MM.1S (cell line): ENCODE results near the gene EREG.

Experiments
- DNase-seq: peaks from one replicate; pipeline ENCODE4 v3.0.0-alpha.2; 2015
- H2AFZ ChIP-seq: fragments of 300-600 bp; sonication (generic); 2 replicates; pipeline ENCODE4 v1.6.0; 2016; ENCODE audit warnings: antibody characterized with exemption, low read length
- H3F3A ChIP-seq: fragments of 300-600 bp; sonication (generic); 2 replicates; pipeline ENCODE4 v1.6.1; 2016; ENCODE audit warnings: mild to moderate bottlenecking, antibody characterized with exemption, low read length, moderate library complexity, mixed read lengths; ENCODE audit not compliant: insufficient read depth
- H3K27ac ChIP-seq: fragments of 300-600 bp; sonication (generic); 2 replicates; pipeline ENCODE4 v1.5.1; 2016; ENCODE audit warnings: mild to moderate bottlenecking, low read length
- H3K27me3 ChIP-seq: fragments of 300-600 bp; sonication (generic); replicated peaks from 2 replicates; pipeline ENCODE4 v1.6.0; 2016; ENCODE audit warnings: low read length; ENCODE audit not compliant: insufficient read depth
- H3K36me3 ChIP-seq: fragments of 300-600 bp; sonication (generic); replicated peaks from 2 replicates; pipeline ENCODE4 v1.6.1; 2016; ENCODE audit warnings: mild to moderate bottlenecking, low read length, mixed read lengths; ENCODE audit not compliant: insufficient read depth
- H3K4me1 ChIP-seq: fragments of 300-600 bp; sonication (generic); 2 replicates; pipeline ENCODE4 v1.6.1; 2016; ENCODE audit warnings: low read length, mixed read lengths
- H3K4me2 ChIP-seq: fragments of 300-600 bp; sonication (generic); 2 replicates; pipeline ENCODE4 v1.6.0; 2016; ENCODE audit warnings: low read depth, low read length
- H3K4me3 ChIP-seq: fragments of 300-600 bp; sonication (generic); 2 replicates; pipeline ENCODE4 v1.5.1; 2016; ENCODE audit warnings: low read length, mixed read lengths
- H3K79me2 ChIP-seq: fragments of 300-600 bp; sonication (generic); 2 replicates; pipeline ENCODE4 v1.6.1; 2016; ENCODE audit warnings: mixed run types, low read length, mixed read lengths
- H3K9ac ChIP-seq: fragments of 300-600 bp; sonication (generic); 2 replicates; pipeline ENCODE4 v1.6.1; 2016; ENCODE audit warnings: low read length, mixed read lengths
- H3K9me2 ChIP-seq: fragments of 300-600 bp; sonication (generic); replicated peaks from 2 replicates; pipeline ENCODE4 v1.6.1; 2016; ENCODE audit warnings: mild to moderate bottlenecking, low read length, mixed read lengths; ENCODE audit not compliant: insufficient read depth
- H3K9me3 ChIP-seq: fragments of 300-600 bp; sonication (generic); replicated peaks from 2 replicates; pipeline ENCODE4 v1.6.1; 2016; ENCODE audit warnings: mild to moderate bottlenecking, low read length, mixed read lengths; ENCODE audit not compliant: insufficient read depth
- H4K20me1 ChIP-seq: fragments of 300-600 bp; sonication (generic); 2 replicates; pipeline ENCODE4 v1.6.1; 2016; ENCODE audit warnings: mild to moderate bottlenecking, low read length, moderate library complexity, mixed read lengths; ENCODE audit not compliant: insufficient read depth
- EZH2 ChIP-seq: fragments of 300-600 bp; sonication (generic); optimal IDR thresholded peaks from 2 replicates; pipeline ENCODE3; 2017; ENCODE audit warnings: low read depth, mild to moderate bottlenecking, antibody characterized with exemption, low read length, mixed read lengths
- EZH2phosphoT487 ChIP-seq: fragments of 300-600 bp; sonication (generic); IDR thresholded peaks from 2 replicates; pipeline ENCODE4 v1.6.1; 2018; ENCODE audit warnings: antibody characterized with exemption, low read length
- TF ChIP-seq, protein P1 (sequence below): fragments of 300-600 bp; sonication (generic); IDR thresholded peaks from 2 replicates; pipeline ENCODE4 v1.5.1; 2016; ENCODE audit warnings: antibody characterized with exemption, low read length, mixed read lengths

EREG gene

DNA sequence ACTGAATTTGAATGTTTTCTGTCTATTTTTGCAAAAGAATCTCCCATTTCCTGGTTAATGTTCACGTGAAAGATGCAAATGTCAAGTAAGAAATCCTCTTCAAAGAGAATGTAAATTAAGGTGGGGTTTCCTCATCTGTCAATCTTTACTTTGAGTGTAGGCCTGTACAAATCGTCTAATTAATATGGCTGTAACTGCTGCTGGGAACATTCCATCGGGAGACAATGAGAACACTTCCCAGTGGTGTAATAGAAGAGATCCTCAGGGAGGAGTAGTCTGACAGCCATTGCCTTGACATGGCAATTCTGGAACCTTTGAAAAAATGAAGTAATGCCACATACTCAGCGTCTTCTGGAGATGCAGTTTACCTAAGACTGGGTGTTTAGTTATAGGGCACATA is 3.7 kb downstream of the EREG start:
- no peaks in the 10 kb centered on the region for H4K20me1 ChIP-seq
- H3K79me2 ChIP-seq, result no peaks in the 10 kb centered on the region
- H3K36me3 ChIP-seq, result no peaks in the 10 kb centered on the region
- no peaks in the 10 kb centered on the region for H3K9me2 ChIP-seq
- H3K27me3 ChIP-seq, result no peaks in the 10 kb centered on the region
- no peak for DNase-seq
- H3K4me2 ChIP-seq, result no peak overlapping the region
- H2AFZ ChIP-seq, result no peak overlapping the region
- H3F3A ChIP-seq, result peaks cover 6% of the 10 kb centered on the region; the same call in 1 of the 2 replicates
- peaks cover 23% of the 10 kb centered on the region for H3K4me1 ChIP-seq
- TF ChIP-seq, protein P1, sequence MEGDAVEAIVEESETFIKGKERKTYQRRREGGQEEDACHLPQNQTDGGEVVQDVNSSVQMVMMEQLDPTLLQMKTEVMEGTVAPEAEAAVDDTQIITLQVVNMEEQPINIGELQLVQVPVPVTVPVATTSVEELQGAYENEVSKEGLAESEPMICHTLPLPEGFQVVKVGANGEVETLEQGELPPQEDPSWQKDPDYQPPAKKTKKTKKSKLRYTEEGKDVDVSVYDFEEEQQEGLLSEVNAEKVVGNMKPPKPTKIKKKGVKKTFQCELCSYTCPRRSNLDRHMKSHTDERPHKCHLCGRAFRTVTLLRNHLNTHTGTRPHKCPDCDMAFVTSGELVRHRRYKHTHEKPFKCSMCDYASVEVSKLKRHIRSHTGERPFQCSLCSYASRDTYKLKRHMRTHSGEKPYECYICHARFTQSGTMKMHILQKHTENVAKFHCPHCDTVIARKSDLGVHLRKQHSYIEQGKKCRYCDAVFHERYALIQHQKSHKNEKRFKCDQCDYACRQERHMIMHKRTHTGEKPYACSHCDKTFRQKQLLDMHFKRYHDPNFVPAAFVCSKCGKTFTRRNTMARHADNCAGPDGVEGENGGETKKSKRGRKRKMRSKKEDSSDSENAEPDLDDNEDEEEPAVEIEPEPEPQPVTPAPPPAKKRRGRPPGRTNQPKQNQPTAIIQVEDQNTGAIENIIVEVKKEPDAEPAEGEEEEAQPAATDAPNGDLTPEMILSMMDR, result no peak
- H3K9ac ChIP-seq, result no peak overlapping the region
- no peak overlapping the region for H3K27ac ChIP-seq
- no peak overlapping the region for H3K4me3 ChIP-seq
- no peaks in the 10 kb centered on the region for H3K9me3 ChIP-seq

DNA sequence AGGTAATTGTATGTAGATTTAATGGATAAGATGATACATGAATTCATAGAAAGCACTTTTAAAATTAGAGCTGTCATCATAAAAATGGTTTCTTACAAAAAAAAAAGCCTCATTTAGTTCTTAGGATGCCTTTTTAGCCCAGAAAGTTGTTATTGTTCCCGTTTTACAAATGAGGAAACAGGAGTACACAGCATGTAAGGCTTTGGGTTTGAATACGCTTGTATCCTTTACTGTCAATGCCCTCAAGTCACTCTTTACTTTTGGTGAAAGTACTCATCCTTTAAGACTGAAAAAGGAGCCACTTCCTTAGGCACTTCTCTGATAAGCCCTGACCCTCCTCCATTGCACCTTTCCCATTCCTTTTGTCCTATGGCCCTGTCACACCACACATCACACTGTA is 4.9 kb downstream of the EREG start:
- Histone ChIP-seq H3K4me3 (no peak overlapping the region), H3K9ac (no peak overlapping the region), H3K4me2 (no peak overlapping the region), H4K20me1 (no peaks in the 10 kb centered on the region), H3K9me2 (no peaks in the 10 kb centered on the region), H3K9me3 (no peaks in the 10 kb centered on the region), H3F3A (peaks cover 6% of the 10 kb centered on the region; the same call in 1 of the 2 replicates), H3K79me2 (no peaks in the 10 kb centered on the region), H3K36me3 (no peaks in the 10 kb centered on the region), H3K27ac (no peak overlapping the region), H3K4me1 (peaks cover 23% of the 10 kb centered on the region), H2AFZ (no peak overlapping the region), H3K27me3 (no peaks in the 10 kb centered on the region)
- no peak for DNase-seq
- TF ChIP-seq, protein P1, result no peak
- TF ChIP-seq EZH2 (no peak), EZH2phosphoT487 (no peak)

DNA sequence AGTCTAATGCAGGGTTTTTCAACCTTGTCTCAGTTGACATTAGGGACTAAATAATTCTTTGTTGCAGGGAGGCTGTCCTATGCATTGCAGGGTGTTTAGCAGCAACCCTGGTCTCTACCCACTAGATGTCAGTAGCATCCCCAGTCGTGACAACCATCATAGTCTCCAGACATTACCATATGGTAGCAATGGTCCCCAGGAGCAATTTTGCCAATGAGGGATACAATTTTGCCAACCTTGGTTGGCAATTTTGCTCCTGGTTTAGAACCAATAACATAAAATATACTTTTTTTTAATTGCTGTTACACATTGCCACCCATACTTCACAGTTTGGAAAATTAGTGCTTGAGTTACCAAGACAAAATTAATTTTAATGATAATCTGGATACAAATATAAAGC is 6.0 kb downstream of the EREG start:
- Histone ChIP-seq H3K4me2 (no peak overlapping the region), H3F3A (peaks cover 6% of the 10 kb centered on the region; the same call in 1 of the 2 replicates), H3K4me3 (no peak overlapping the region), H3K36me3 (no peaks in the 10 kb centered on the region), H4K20me1 (no peaks in the 10 kb centered on the region), H3K79me2 (no peaks in the 10 kb centered on the region), H3K9ac (no peak overlapping the region), H3K27ac (no peak overlapping the region), H3K9me3 (no peaks in the 10 kb centered on the region), H3K9me2 (no peaks in the 10 kb centered on the region), H3K4me1 (peaks cover 20% of the 10 kb centered on the region), H3K27me3 (no peaks in the 10 kb centered on the region), H2AFZ (no peak overlapping the region)
- no peak for TF ChIP-seq EZH2
- TF ChIP-seq, protein P1, result peak; percentile 81
- no peak for TF ChIP-seq EZH2phosphoT487
- DNase-seq, result peak; percentile 61

DNA sequence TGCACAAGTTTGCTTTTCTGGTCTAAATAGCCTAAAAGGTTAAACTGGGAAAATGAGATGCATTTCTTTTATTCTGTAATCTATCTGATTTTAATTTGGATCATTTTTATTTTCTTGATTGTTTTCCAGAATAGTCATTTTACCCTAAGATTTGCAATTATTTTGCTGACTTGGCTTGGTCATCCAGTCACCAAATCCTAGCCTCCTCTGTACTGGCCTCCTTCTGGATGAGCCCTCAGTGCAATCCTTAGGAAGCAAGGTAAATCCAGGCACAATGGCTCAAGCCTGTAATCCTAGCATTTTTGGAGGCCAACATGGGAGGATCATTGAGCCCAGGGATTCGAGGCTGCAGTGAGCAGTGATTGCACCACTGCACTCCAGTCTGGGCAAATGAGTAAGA is 9.2 kb downstream of the EREG start:
- H3K9ac ChIP-seq, result no peak overlapping the region
- no peaks in the 10 kb centered on the region for H3K36me3 ChIP-seq
- H3K9me2 ChIP-seq, result no peaks in the 10 kb centered on the region
- H3K4me1 ChIP-seq, result no peaks in the 10 kb centered on the region
- H3K27me3 ChIP-seq, result no peaks in the 10 kb centered on the region
- H3K27ac ChIP-seq, result no peak overlapping the region
- H3K4me3 ChIP-seq, result no peak overlapping the region
- no peak overlapping the region for H2AFZ ChIP-seq
- no peaks in the 10 kb centered on the region for H4K20me1 ChIP-seq
- H3K9me3 ChIP-seq, result no peaks in the 10 kb centered on the region
- H3F3A ChIP-seq, result no peaks in the 10 kb centered on the region
- DNase-seq, result no peak
- no peak overlapping the region for H3K4me2 ChIP-seq
- no peaks in the 10 kb centered on the region for H3K79me2 ChIP-seq
- TF ChIP-seq EZH2 (no peak), EZH2phosphoT487 (no peak)
- TF ChIP-seq, protein P1, result no peak
